ENCODE results near the gene ACSL6.

The ACSL6 gene

DNA sequence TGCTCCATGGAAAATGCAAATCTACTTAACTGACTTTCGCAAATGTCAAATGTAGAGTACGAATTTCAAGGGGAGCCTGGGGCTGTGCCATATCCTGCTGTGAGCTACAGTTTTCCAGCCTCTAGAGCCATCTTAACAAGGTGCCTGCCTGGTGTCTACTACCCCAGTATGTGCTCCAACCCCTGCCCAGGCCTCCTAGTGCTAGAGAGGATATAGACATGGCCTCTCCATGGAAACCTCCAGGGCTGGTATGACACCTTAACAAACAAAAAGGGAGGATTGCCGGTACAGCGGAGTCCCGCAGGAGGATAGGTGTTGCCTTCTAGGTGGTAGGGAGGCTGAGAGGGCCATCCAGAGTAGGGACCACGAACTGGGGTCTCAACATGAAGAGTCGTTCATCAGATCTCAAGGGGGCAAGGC, 35.4 kb upstream of the ACSL6 start:
- DNase-seq: no peak

DNA sequence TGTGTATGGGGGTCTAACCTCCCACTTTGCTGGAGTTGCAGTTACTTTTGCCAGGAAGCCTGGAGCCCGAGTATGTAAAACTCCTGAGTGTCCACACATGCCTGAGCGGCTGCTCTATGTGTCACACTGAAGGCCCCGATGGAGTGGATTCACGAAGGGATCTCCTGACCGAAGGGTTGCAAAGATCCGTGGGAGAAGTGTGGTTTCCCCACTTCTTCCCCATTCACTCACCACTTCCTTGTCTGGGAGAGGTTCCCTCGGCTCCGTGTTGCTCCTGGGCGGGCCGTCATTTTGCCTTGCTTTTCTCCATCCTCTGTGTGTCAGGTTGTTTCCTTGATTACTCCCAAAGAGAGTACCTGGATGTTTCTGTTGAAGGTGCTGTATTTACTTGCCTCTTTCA, 32.7 kb upstream of the ACSL6 start:
- DNase-seq: peak; percentile 17 to 31

DNA sequence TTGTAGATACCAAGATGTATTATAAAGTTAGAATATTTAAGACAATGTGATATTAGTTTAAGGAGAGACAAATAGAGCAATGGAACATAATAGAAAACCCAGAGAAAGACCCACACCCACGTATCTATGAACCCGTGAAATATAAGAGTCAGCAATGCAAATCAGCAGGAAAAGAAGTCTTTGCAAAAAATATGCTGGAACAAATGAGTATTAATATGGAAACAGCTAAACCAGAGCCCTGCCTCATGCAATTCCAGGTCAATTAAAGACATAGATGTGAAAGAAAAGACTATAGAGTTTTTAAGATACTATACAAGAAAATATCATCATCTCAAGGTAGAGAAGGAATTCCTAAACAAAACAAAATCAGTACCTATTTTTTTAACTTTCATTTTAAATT, 25.9 kb upstream of the ACSL6 start:
- no peak for DNase-seq

DNA sequence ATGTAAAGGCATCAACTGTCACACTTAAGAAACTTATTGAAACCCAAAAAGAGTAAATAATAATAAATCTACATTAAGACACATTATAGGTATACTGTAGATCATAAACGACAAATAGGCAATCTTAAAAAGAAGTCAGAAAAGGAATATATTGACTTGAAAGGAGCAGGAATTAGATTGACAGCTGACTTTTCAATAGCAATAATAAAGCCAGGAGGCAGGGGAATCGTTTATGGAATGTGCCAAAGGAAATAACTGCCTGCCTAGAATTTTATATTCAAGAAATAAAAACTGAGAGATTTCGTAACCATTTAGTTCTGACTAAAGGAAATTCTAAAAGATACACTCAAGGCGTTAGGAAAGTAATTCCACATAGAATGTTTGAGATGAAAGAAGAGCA, 21.7 kb upstream of the ACSL6 start:
- no peak for DNase-seq

DNA sequence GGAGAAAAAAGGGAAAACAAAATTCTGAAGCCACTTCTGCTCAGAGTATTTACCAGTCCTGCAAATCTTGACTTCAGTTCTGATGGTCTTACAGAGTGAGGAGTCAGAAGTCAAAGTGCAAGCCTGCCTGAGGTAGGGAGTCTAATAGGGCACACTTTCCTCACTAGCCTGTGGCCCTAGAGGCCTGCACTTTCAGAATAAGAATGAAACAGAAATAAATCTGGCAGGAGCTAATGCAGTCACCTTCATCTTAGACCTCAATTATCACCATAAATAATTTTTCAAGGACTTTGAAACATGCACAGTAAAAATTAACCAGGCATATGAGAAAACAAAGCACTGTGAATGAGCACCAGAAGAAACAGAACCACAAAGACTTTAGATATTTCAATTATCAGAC, 20.7 kb upstream of the ACSL6 start:
- no peak for DNase-seq

DNA sequence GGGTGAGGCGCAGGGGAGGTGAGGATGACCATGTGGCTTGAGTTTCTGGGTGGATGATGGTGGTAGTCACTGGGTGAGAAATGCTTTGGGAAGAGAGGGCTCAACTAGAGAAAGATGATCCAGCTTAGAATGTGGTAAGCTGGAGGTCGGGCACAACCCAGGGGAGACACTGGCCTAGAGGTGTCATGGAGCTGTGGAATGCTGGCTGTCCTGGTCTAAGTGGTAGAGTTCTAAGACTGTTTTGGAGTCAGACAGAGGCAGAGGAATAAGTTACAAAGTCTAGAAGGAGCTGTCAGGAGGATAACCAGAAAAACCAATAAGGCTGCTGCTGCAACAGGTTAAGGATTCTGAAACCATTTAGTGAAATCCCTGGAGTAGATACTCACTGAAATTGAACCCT, 19.2 kb upstream of the ACSL6 start:
- DNase-seq: no peak

DNA sequence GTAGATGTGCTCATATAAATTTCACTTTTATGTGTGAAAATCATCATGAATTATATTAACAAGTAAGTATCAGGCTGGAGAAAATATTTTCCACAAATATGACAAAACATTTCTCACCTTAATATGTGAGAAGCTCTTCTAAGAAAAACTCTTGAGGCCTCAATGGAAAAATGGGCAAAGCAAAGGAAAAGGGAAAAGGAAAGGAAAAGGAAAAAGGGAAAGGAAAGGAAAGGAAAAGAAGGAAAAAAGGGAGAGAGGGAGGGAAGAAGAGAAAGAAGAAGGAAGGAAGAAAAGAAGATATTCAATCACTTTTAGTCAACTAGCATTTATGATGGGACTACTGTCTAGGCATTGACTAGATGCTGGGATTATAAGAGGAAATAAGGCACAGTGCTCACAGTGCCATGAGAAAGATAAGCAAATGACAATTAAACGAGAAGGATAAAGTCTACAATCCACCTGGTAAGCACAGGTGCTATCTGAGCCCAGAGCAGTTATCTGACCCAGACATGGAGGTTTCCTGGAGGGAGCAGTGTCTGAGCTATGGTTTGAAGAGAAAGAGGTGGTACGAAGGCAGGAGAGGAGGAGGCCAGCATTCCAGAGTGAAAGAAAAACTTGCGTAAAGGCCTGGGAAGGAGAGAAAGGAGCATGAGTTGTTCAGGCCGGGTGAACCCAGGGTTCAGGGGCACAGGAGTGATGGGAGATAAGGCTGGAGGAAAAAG, 18.3 kb upstream of the ACSL6 start:
- no peak for DNase-seq

DNA sequence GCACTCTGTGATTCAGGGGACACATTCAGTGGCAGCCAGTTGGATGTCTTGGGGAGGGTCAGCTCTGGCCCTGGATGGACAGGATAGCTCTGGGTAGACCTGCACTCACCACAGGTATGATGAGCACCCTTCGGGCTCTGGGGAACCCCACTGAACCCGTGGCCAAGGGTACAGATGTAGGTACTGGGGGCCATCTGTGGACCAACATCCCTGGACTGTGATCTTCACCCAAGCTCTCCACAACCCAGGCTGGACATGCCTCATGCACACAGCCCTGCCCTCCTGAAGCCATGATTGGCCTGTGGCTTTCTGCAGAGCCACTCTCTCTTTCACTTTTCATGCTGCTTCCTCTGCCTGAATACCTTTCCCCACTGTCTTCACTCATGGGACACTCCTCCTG, 15.6 kb upstream of the ACSL6 start:
- no peak for DNase-seq

DNA sequence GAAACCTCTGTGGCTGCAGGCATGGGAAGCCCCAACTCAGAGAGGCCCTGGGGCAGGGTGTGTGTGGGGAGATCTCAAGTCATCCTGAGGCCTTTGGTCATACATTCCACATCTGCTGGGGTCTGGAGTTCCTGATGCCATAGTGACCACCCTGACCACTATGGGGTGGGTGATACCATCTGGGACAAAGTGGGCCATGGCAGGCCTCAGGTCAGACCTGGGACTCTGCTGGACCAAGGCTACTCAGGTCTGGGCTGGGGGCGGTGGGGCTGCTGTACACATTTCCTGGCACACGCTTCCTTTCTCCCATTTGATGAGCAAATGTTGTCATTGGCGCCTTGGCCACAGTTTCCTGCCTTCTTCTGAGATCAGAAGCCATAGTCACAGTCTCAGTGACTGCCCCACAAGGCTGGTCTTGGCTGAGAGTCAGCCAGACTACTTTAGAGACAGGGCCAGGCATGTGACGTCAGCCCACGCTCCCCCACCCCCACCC, 15.1 kb upstream of the ACSL6 start:
- no peak for DNase-seq

DNA sequence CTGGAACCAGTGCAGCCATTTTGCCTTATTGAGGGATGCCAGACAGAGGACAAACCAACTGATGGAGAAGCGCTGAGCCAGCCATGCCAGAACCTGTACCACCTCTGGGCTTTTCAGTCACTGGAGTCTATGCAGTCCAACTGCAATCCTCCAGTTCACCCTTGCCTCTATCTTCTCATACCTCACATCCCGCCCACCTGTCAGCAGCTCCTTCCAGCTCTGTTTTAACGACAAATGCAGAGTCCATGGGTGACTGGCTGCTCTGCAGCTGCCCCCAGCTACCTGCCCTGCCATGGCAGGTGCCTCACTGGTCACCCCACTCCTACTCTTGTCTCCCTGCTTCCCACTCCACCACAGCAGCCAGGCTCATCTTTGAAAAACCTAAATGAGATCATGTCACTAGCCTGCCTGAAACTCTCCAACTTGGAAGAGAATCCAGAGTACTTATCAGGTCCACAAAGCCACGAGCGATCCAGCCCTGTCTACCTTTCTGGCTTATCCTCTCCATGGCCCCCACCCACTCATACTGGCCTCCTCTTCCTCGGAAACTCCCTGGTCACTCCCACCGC, 14.0 kb upstream of the ACSL6 start:
- DNase-seq: no peak

DNA sequence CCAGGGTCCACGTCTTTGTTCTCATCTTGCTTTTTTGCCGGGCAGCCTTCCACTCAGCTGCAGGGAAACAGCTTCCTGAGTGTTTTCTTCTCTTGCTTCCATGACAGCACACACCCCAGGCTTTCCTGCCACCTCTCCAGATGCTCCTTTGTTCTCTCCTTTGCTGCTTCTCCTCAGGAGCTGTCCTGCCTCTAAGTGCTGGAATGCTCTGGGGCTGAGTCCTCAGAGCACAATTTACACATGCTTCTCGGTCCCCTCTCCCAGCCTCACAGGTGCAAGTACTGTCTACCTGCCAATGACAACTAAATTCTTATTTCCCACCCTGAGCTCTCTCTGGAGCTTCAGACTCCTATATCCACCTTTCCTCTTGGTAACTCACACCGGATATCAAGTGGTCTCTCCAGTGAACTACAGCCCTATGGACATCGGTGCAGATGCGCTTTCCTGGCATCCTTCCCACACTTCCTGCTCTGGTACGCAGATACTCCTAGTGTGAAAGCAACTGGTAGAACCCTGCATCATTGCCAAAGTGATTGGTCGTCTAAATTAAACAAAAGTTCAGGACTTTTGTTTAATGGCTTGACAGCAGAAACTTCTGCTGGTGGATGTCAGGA, 13.4 kb upstream of the ACSL6 start:
- DNase-seq: no peak

DNA sequence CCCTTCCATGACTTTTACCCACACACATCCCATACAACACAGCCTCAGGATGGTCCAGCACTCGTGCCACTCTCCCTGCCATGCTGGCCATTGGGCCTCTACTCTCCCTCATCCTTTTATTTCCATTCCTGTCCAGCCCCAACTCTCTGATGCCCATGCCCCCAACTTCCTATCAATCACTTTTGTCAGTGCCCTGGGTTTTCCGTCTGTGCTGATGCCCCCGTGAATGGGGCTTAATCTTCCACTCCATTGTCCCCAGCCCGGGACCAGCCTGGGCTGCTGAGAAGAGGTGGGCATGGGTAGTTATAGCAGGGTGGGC, 12.6 kb upstream of the ACSL6 start:
- no peak for DNase-seq

DNA sequence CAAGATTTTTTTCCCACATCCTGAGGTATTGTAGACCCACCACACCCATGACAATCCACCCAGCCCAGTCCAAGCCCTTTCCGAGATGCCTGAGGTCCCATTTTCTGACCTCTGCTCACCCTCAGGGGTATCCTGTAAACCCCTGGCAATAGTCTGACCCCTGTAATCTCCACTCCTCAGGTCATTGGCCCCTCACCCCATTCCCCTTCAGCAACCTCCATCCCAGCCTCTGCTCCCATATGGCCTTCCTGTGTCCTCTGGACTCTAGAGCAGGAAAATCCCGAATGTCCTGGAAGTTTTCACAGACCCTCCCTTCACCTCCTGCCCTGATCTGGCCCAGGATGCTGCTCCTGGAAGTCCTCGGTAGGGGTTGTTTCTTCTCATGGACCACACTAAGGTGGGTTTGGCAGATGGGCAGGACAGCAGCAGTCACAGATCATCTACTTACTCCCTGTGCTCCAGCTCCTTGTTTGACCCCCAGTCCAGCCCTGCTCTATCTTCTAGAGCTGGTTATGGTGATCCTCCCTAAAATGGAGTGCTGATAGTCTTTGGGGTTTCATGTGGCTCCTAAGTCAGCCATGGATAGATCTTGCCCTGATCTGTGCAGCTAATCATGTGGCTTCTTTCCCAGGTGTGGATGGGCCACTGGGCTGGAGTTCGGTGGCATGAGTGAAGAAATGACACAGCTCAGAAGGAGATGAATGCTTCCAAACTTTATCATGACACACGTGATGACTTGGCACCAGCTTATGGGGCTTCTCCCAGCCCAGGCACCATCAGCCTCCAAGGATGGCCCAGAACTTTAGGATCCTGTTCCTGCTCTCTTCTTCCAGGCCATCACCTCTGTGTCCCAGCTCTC, 12.0 kb upstream of the ACSL6 start:
- DNase-seq: no peak

DNA sequence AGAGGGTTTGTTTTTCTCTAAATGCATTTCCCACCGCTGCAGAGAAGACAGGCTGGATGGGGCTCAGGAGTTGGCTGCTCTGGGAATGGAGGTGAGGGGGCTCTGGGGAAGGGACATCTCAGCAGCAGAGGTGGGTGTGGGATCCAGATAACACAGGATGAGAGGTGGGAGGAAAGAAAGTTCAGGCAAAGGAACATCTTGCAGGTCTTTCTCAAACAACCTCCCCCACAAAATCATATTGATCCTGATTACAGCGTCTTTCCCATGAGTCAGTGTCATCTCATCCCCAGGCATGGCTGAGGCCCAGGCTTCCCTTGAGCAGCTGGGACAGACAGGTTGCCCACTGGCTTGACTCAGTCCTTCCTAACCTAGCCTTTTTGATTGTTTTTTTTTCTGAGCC, 11.3 kb upstream of the ACSL6 start:
- no peak for DNase-seq

DNA sequence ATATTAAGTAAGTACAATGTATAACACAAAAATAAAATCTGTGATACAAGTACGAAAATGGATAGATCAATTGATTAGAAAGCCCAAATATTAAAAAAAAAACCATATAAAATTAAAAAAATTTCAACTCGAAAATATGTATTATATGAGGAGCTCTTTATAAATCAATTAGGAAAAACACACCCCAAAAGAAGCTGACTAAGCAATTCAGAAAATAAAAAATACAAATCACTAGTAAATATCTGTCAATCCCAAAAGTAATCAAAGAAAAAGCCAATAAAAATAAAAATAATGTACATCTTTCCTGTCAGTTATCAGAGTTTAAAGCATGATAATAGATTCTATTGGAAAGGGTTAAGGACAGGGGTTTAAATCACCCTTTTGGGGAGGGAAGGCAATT, 10.2 kb upstream of the ACSL6 start:
- no peak for DNase-seq

DNA sequence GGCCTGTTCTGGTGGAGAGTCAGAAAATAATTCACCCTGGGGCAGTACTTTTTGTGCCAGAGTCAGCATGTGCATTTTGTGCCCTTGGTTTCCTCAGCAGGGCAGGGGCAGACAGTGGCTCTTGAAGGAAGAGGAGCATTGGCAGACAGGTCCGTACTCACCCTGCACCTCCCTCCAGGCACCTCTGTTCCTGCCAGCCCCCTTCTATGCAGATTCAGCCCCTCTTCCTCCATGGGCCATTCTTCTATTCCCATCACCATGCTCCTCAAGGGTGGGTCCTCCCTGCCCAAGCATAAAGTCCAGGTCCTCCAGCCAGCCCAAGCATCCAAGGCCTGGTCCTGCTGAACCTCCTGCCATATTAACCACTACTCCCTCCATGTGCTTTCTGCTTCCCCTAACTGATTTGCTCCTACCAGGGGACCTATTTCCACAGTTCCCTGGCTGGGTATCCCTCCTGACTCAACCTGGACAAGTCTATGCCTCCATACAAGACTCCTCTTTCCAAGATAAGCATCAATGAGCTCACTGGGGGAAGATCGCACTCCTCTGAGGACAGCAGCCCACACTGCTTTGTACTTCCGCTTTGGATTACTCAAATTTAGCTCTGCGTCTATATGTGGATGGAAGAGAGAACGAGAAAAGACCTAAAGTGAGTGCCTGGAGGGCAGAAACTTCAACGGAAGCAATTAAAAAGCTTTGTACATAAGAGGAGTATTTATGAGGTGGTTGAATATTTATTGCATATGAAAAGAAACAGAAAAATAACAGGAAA, 9.3 kb upstream of the ACSL6 start:
- no peak for DNase-seq

DNA sequence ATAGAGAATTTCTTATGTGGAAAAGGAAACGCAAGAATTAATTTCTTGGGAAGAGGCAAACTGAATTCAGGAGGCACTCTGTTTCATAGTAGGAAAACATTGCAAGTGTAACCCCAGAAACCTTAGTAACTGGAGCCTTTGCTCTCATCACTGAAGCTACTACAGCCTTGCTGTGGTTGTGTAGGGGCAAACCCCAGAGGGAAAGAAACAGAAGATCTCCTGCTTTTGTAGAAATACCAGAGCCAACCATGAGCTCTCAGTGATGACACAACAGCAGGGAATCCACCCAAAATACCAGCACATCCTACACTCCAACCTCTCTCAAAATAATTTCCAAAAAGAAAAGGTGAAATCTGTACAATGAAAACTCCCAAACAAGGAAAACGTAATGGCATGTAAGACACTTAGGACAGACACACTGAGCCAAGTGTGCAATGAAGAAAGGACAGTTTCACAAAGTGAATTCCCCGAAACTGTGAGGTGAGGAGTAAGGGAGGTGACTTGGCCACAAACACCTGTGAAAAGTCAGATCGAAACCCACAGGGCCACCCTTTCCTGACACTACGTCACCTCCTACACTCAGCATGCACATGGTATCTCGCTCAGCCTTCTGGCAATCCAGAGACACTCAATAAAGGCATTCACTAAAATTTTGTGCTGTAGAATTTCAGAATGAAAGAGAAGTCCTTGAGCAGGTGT, 8.5 kb upstream of the ACSL6 start:
- DNase-seq: no peak

DNA sequence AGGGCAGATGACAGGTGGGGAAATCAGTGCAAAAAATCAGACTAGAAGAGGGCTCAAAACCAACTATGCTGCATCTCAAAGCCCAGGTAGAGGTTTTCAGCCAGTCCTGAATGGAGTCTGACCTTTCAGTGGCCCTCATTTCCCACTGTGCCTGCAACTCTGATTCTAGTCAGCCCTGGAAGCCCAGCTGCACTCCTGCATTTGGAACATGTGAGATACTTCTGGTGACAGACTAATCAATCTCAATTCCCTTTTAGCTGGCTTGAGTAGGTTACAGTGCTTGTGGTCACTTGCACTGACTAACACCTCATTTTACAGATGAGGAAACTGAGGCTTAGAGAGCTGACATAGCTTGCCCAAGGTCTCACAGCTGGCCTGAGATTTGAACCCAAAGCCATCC, 7.9 kb upstream of the ACSL6 start:
- DNase-seq: no peak

DNA sequence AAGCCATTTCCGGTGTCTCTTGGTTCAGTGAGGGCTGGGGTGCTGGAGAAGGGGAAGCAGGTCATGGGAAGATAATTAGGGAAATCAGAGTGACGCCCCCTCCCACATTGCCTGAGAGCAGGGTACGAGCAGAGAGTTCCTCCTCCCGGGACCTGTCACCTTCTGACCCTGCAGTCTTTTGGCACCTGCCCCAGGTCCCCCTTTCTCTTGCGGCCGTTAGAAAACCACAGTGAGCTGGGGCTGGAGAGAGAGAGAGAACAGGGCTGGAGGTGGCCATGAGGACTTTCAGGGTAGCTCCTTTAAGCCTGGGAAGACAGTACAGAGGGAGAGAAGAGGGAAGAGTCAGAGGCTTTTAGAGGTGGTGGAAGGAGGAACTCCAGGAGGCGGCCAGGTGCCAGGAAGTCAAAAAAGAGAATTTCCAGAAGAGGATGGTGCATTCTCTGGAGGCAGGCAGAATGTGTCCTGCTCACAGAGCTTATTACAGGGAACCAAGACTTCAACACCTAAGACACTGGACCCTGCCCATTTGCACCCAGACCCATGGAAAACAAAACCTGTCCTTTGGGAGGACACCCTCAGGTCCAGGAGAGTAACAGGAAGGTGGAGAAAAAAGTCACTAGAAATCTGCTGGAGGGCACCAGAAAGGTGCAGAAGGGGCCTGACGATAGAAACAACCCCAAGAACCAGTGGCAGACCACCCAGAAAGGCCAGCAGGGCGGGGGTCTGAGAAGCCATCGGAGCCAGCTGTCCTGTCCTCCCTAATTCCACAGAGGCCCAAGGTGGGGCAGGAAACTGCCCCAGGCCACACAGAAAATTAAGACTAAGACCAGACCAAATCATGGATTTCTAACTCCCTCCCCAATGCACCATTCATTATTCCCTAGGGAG, 6.5 kb upstream of the ACSL6 start:
- no peak for DNase-seq

DNA sequence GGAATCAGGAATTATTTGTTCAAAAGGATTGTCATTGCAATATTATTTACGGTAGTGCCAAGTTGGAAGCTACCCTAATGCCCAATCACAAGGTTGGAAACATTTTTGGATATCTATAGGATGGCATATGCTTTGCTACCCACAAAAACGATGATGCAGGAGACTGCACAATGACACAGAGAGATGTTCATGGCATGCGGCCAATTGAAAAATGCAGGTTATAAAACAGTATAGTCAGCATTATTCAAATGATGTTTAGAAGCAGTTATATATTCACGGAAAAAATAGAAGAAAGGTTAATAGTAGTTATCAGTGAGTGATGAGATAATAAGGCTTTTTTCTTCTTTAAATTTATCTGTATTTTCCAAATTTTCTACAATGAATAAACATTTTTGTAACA, 5.9 kb upstream of the ACSL6 start:
- no peak for DNase-seq

DNA sequence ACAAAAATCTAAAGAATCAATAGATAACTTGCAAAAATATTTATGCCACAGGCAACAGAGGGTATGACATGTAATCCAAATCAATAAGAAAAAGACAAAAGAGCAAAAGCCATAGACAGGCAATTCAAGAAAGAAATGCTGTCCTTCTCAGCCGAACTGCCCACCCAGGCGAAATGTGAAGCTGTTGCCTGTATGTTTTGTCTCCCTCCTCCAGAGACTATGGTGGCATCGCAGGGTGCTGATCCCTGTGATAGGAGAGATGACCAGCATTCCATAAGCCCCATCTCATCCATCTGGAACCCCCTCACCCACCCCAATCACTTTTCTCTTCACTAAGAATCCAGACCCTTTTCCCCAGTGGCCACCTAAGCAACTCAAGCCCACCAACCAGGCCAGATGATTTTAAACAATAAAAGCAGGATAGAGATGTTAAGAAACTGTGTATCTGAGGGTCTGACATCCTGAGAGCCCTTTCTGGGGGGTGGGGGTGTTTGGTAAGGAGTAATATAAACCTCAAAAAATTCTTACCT, 5.3 kb upstream of the ACSL6 start:
- DNase-seq: no peak

Data from AML-193 (cell line).